GM12891 (cell line): ENCODE data around the gene DLST.

Experiments
- PAX5 ChIP-seq: IDR thresholded peaks from 2 replicates; pipeline ENCODE4 v1.6.1; 2011; ENCODE audit warnings: low read length, moderate library complexity, mild to moderate bottlenecking; ENCODE audit not compliant: insufficient read depth, severe bottlenecking
- POLR2A ChIP-seq: IDR thresholded peaks from 2 replicates; pipeline ENCODE4 v1.6.1; 2011; ENCODE audit warnings: low read depth, low read length, control low read depth
- POLR2AphosphoS5 ChIP-seq: IDR thresholded peaks from 2 replicates; pipeline ENCODE4 v1.6.1; 2011; ENCODE audit warnings: low read depth, low read length, control low read depth
- POU2F2 ChIP-seq: IDR thresholded peaks from 2 replicates; pipeline ENCODE4 v1.6.1; 2011; ENCODE audit warnings: low read depth, mild to moderate bottlenecking, control low read depth, low read length, moderate library complexity
- SPI1 ChIP-seq: IDR thresholded peaks from 2 replicates; pipeline ENCODE4 v1.6.1; 2011; ENCODE audit warnings: low read depth, low read length, control low read depth
- TAF1 ChIP-seq: IDR thresholded peaks from 2 replicates; pipeline ENCODE4 v1.6.1; 2011; ENCODE audit warnings: low read depth, low read length, control low read depth

- no peak for TF ChIP-seq POLR2A
- no peak for TF ChIP-seq POLR2AphosphoS5
- no peak for TF ChIP-seq TAF1
- no peak for TF ChIP-seq SPI1
- TF ChIP-seq PAX5: no peak
- no peak for TF ChIP-seq POU2F2
Observed at GRCh38 chr14:74949191-74949601, 67.5 kb downstream of the DLST start.
